WI38 (cell line): ENCODE data around the gene MCUR1.
A peak's percentile ranks its signal among the peaks of the same experiment; 100 is the strongest.

ENCODE experiments used
- H3K4me3 ChIP-seq: 2 replicates; pipeline ENCODE4 v1.5.1; 2011; ENCODE audit warnings: low read depth, mild to moderate bottlenecking, control low read depth, low read length
- CTCF ChIP-seq: IDR thresholded peaks from 2 replicates; pipeline ENCODE4 v1.5.1; 2012; ENCODE audit warnings: low read depth, mild to moderate bottlenecking, control low read depth, low read length

MCUR1 gene

GRCh38 chr6:13762611-13763441 lies 51.5 kb downstream of the MCUR1 start:
- no peak for TF ChIP-seq CTCF
- H3K4me3 ChIP-seq = peak overlapping the region; percentile 36

- H3K4me3 ChIP-seq = no peak overlapping the region
- TF ChIP-seq CTCF = no peak
These were observed 52.9 kb downstream of the MCUR1 start for GRCh38 chr6:13761361-13762036.

- H3K4me3 ChIP-seq = no peak overlapping the region
These were observed 53.8 kb downstream of the MCUR1 start for GRCh38 chr6:13760307-13761304.

GRCh38 chr6:13759025-13759424 lies 55.3 kb downstream of the MCUR1 start:
- TF ChIP-seq CTCF = no peak
- no peak overlapping the region for H3K4me3 ChIP-seq

More at GRCh38 chr6:13760307-13761304, 53.8 kb downstream of the MCUR1 start:
- no peak for TF ChIP-seq CTCF

GRCh38 chr6:13754644-13755043 lies 59.7 kb downstream of the MCUR1 start:
- TF ChIP-seq CTCF = no peak
- no peak overlapping the region for H3K4me3 ChIP-seq

- H3K4me3 ChIP-seq = no peak overlapping the region
- no peak for TF ChIP-seq CTCF
These were observed 70.6 kb downstream of the MCUR1 start for GRCh38 chr6:13743736-13744127.
